ENCODE data around the gene C12orf57. TPM values are rescaled to one million over a fixed set of nuclear protein-coding genes. Genes with fewer than 3 reads are reported as not detected.
A peak's percentile ranks its signal among the peaks of the same experiment; 100 is the strongest.

Gene C12orf57
- total RNA-seq, 1 donor from 2014 or later: 62.4 TPM

DNA sequence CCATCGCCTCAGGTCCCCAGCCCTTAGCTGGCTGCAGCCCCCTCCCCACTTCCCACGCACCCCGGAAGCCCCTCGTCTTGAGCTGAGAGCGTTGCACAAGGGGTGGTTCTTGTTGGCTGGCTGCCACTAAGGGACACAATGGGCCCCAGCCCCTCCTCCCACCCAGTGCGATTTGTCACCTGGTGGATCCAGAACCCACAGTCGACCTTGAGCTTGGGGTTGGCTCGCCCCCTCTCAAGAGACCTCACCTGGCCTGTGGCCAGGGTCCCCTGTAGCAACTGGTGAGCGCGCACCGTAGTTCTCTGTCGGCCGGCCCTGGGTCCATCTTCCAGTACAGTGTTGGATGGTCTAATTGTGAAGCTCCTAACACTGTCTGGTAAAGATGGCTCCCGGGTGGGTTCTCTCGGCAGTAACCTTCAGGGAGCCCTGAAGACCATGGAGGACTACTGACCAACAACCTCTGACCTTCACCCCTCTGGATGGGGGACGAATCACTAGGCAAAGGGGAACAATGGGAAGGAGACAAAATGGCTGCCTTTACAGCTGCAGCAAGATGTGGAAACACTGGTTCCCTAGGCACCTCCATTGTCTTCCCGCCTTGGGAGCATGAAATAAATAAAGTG lies 20.1 kb downstream of the C12orf57 start:
- no peak for DNase-seq (ENCODE audit: low read depth)

DNA sequence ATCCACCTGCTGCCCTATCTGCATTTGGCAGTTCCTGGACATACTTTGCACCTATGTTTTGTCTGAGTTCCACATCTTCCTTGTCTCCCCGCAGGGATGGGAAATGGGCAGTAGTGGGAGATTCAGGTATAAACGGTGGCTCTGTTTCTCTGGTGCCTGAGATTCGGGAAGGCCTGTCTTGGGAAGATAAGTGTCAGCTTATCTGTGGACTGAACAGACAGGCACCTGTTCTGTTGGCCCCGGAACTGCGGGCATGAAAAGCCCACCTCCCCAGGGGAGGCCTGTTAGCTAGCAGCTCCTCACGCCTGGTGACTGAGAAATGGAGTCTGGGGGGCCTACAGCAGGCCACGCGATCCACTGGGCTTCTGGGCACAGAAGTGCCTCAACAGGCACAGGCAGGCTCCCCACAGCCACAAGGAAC lies 20.8 kb downstream of the C12orf57 start:
- no peak for DNase-seq (ENCODE audit: low read depth)

- DNase-seq (ENCODE audit: low read depth): peak; percentile 72
These were observed 21.3 kb downstream of the C12orf57 start for GRCh38 chr12:6965026-6965661.

GRCh38 chr12:6965714-6966113 lies 21.9 kb downstream of the C12orf57 start:
- DNase-seq (ENCODE audit: low read depth): no peak

GRCh38 chr12:6966351-6966750 lies 22.5 kb downstream of the C12orf57 start:
- no peak for DNase-seq (ENCODE audit: low read depth)

- no peak for DNase-seq (ENCODE audit: low read depth)
These were observed 23.9 kb downstream of the C12orf57 start for GRCh38 chr12:6967651-6968100.

- DNase-seq (ENCODE audit: low read depth): no peak
These were observed 24.6 kb downstream of the C12orf57 start for GRCh38 chr12:6968426-6968825.

- no peak for DNase-seq (ENCODE audit: low read depth)
These were observed 26.3 kb downstream of the C12orf57 start for GRCh38 chr12:6970096-6970527.

DNA sequence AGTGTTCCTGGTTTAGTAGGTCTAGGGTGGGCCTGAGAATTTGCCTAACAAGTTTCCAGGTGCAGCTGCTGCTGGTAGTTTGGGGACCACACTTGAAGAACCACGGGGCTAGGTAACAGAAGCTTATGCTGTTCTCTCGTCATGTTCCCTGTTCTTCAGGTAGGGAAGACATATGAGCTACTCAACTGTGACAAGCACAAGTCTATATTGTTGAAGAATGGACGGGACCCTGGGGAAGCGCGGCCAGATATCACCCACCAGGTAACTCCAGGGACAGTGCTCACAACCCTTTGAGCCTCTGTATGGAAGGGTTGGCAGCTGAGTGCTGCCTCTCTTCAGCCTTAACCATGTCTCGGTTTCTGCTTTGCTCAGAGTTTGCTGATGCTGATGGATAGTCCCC lies 30.4 kb downstream of the C12orf57 start:
- no peak for DNase-seq (ENCODE audit: low read depth)

DNA sequence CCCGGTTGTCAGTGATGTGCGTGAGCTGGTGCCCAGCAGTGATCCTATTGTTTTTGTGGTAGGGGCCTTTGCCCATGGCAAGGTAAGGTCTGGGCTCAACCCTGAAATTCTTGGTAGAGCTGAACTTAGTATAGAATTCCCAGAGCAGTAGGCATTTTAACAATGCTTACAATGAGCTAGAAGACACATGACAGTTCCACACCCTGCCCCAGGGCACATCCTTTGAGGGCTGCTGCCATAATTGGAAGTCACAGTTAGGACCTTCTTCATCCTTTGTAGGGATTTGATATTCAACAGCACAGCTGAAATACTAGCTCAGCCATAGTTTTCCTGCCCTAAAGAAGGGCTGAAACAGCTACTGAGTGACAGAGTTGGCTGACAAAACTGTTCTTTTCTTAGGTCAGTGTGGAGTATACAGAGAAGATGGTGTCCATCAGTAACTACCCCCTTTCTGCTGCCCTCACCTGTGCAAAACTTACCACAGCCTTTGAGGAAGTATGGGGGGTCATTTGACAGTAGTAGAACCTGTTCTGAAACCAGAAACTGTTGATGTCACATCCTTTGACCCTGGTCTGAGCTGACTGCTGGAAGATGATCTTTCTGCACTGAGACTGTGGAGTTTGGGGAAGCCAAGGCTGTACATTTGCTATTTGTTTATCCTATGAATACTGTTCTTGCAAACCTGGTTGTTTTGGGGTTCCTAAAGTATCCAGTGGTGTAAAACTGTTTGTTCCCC lies 31.6 kb downstream of the C12orf57 start:
- DNase-seq (ENCODE audit: low read depth): no peak

DNA sequence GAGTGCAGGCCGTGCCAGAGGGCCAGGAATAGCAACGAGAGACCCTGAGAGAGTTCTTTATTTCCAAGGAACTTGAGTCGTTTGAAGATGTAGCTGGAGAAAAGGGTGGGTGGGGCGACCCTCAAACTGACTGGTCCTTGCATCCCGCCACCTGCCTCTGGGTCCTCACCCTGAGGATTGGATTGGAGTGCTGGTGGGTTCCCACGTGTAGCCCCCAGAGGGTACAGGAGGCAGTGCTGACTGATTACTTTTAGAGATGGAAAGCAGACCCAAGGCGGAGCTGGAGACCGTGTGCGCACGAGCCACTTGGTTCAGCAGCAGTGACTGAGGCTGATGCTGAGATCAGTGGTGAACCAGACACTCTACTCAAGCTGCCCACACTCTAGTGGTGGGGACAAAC lies 33.8 kb downstream of the C12orf57 start:
- DNase-seq (ENCODE audit: low read depth): no peak

DNA sequence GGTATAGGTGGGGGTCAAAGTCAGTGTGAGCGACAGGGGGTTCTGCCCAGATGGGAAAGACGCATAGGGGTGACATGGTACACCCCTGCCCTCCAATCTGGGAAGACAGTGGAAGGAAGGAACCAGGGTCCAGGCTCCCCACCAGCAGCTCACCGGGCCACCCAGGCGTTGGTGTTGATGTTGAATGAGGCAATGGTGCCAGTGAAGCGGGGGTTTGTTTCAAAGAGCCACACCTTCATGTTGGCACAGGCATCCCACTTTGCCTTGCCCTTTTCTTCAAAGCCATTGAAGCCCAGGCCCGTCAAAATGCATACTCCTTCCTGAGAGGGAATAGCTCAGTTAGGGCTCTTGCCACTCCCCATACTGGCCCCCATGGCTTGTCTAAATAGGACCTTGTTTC lies 34.4 kb downstream of the C12orf57 start:
- DNase-seq (ENCODE audit: low read depth): no peak

DNA sequence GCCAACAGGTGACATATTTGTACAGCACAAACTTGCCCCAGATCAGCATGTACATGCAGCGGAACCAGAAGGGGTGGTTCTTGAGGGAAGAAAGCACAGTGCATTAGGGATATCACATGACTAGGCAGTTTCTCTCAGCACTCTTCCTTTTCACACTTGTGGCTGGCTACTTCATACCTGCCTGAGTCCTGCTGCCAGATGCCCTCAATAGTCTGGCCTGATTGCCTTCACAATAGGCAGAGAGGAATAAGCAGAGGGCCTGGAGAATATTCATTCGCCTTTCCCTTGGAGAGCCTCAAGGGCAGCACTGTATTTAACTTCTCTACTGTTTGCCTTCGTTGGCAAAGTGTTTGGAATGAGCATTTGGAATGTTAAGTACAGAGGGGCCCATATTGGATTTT lies 34.8 kb downstream of the C12orf57 start:
- no peak for DNase-seq (ENCODE audit: low read depth)

DNA sequence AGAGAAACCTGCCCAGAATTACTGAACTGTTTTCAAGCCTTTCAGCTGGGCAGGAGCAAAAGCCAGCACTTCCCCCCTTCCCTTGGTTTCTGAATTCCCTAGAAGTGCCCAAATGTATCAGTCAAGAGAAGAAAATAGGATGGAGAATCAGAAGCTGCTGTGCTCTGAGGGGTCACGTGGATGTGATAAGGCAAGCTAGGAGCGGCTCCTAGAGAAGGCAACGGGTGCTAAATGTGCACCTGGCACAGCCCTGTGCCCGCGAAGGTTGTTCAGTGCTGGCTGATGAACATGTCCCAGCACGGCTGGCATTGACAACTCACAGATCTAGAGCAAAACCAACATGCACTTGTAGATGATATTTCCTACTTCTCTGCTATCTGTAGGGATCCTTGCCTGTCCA lies 35.2 kb downstream of the C12orf57 start:
- no peak for DNase-seq (ENCODE audit: low read depth)

DNA sequence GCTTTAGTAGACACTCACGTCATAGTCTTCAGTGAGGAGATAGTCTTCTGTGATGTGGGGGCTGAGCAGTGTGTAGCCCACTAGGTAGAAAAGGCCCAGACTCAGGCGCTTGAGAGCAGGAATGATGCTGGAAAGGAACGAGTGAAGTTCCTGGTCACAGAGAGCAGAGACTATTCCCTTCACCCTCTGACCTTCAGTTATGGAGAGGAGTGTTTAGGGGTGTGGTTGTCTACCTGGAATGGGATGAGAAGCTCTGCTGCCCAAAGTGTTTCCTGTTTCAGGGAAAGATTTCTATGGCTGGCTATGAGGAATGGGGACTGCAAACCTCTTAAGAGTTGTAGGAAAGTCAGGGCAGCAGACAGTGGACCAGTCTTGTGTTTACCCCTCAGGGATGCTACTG lies 35.6 kb downstream of the C12orf57 start:
- DNase-seq (ENCODE audit: low read depth): no peak

DNA sequence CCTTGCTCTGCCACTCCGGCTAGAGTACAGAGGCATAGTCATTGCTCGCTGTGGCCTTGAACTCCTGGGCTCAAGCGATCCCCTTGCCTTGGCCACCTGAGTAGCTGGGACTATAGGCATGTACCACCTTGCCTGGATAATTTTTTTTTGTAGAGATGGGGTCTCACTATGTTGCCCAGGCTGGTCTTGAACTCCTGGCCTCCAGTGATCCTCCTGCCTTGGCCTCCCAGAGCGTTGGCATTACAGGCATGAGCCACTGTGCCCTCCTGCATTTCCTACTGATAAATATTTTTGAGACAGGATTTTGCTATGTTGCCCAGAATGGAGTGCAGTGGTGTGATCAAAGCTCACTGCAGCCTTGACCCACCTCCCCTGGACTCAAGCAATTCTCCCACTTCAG lies 36.3 kb downstream of the C12orf57 start:
- no peak for DNase-seq (ENCODE audit: low read depth)

- no peak for DNase-seq (ENCODE audit: low read depth)
These were observed 36.9 kb downstream of the C12orf57 start for GRCh38 chr12:6980740-6981139.

- no peak for DNase-seq (ENCODE audit: low read depth)
These were observed 37.6 kb downstream of the C12orf57 start for GRCh38 chr12:6981152-6982052.

DNA sequence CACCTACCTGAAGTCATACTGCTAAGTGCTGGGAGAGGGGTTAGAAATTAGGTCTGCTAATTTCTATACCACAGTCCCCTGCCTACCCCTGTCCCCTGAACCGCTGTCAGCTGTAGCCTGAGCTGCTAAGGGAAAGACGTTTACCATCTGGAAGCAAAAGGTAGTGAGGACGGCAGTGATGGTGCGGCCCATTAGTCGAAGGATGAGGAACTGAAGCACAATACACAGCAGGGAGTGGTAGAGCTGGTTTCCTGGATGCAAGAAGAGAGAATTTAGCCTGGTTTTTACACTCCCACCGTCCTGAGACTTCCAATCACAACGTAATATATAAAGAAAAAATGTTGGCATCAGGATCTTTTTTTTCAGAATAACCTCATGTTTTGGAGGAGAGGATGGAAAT lies 38.7 kb downstream of the C12orf57 start:
- DNase-seq (ENCODE audit: low read depth): no peak

DNA sequence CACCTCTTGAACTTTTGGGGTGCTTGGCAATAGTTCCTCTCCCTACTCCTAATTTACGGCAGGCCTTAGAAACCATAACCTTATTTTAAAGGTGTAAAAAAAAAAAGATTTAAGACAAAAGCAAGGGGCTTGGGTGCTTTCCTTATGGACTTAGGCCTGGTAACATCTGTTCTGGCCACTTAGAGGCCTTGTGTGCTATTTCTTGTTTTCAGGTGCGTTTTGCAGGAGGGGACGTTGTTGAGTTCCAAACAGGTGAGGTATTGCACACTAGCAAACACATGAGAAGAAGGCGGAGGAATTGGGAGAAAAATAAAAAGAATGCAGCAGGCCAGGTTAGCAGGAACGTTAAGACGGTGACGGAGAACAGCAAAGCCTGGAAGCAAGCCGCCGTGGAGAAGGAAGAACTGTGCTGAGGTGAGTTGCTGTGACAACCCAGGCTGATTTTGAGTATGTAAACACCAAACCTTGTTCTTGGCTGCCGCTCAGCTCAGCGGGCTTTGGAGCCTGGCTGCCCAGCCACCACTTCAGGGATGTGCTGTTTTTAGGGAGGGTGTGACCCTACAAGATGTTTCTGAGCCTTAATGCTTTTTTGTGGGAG lies 44.2 kb downstream of the C12orf57 start:
- DNase-seq (ENCODE audit: low read depth): no peak
